ENCODE measurements around the gene FXYD1.
A peak's percentile ranks its signal among the peaks of the same experiment; 100 is the strongest.
"Not testable (repeated sequence)": the region's sequence is repeated elsewhere in the genome, so short reads cannot be mapped to it uniquely, and the experiment has no call there.

Gene FXYD1

DNA sequence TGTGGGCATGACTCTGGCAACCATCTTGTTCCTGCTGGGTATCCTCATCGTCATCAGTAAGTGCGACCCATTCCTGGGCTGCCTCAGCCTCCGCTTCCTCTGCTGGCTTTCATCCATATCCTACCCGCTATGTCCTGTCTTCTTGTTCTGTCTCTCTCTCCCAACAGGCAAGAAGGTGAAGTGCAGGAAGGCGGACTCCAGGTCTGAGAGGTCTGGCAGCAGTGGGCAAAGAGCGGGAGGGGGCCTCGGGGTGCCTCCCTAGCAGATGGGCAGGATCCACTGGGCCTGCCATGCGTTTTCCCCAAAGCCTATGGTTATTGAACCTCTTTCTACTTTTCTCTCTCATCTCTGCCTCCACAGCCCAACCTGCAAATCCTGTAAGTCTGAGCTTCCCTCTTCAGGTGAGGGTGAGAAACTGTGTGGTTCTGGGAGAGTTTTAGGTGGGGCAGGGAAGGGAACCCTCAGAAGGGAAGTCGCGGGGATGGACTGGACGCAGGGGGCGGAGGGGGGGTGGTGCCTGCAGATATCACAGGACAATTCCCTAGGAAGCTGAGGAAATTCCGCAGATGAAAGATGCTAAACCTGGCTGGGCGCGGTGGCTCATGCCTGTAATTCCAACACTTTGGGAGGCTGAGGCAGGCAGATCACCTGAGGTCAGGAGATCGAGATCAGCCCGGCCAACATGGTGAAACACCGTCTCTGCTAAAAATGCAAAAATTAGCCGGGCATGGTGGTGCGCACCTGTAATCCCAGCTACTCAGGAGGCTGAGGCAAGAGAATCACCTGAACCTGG, 12.8 kb downstream of the FXYD1 start:
- H3K27me3 ChIP-seq (ENCODE audit: control insufficient read depth in 1 of 2, insufficient read depth in 2 of 2, low read length in 2 of 2): peaks cover 2 to 36% of the 10 kb centered on the region in 2 donors
- H3K9ac ChIP-seq (ENCODE audit: low read length): no peak overlapping the region

DNA sequence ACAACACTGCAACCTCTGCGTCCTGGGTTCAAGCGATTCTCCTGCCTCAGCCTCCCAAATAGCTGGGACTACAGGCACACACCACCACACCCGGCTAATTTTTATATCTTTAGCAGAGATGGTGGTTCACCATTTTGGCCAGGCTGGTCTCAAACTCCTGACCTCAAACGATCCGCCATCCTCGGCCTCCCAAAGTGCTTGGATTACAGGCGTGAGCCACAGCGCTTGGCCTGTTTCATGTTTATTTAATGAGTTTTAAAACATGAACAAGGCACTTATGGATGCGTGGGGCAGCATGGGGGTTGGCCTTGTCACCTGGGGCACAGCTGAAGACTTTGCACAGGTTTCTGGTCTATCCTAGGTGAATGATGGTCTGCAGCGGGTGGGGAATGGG, 14.5 kb downstream of the FXYD1 start:
- not testable (repeated sequence) for H3K9me3 ChIP-seq (ENCODE audit: low read length); H3K4me1 ChIP-seq (ENCODE audit: insufficient read depth, low read length); H3K36me3 ChIP-seq (ENCODE audit: insufficient read depth, low read length); H3K9ac ChIP-seq (ENCODE audit: low read length); H3K4me3 ChIP-seq (ENCODE audit: low read depth in 1 of 2, low read length in 2 of 2); H3K27ac ChIP-seq (ENCODE audit: low read depth, low read length)
- peaks cover 4 to 40% of the 10 kb centered on the region in 2 donors for H3K27me3 ChIP-seq (ENCODE audit: control insufficient read depth in 1 of 2, insufficient read depth in 2 of 2, low read length in 2 of 2)

More for the DNA sequence above, 12.8 kb downstream of the FXYD1 start:
- no peak overlapping the region for H3K4me3 ChIP-seq (ENCODE audit: low read depth in 1 of 2, low read length in 2 of 2)
- no peak overlapping the region for H3K27ac ChIP-seq (ENCODE audit: low read depth, low read length)
- no peaks in the 10 kb centered on the region for H3K4me1 ChIP-seq (ENCODE audit: insufficient read depth, low read length)
- no peaks in the 10 kb centered on the region for H3K9me3 ChIP-seq (ENCODE audit: low read length)
- H3K36me3 ChIP-seq (ENCODE audit: insufficient read depth, low read length): no peaks in the 10 kb centered on the region

- Histone ChIP-seq H3K4me3 (ENCODE audit: low read depth in 1 of 2, low read length in 2 of 2) (peak overlapping the region; percentile 18 to 59), H3K27ac (ENCODE audit: low read depth, low read length) (no peak overlapping the region), H3K9ac (ENCODE audit: low read length) (no peak overlapping the region), H3K27me3 (ENCODE audit: control insufficient read depth in 1 of 2, insufficient read depth in 2 of 2, low read length in 2 of 2) (peaks cover 4 to 40% of the 10 kb centered on the region in 2 donors), H3K36me3 (ENCODE audit: insufficient read depth, low read length) (peaks cover 6% of the 10 kb centered on the region), H3K9me3 (ENCODE audit: low read length) (no peaks in the 10 kb centered on the region), H3K4me1 (ENCODE audit: insufficient read depth, low read length) (no peaks in the 10 kb centered on the region)
Measured at GRCh38 chr19:35153701-35154524, 15.3 kb downstream of the FXYD1 start.

GRCh38 chr19:35154525-35155406, 16.1 kb downstream of the FXYD1 start, which contains the start of gene FXYD5:
FXYD5 (plus strand) TSS chr19:35154735; CDS start chr19:35155551, 816 bp downstream.
- peaks cover 4 to 40% of the 10 kb centered on the region in 2 donors for H3K27me3 ChIP-seq (ENCODE audit: control insufficient read depth in 1 of 2, insufficient read depth in 2 of 2, low read length in 2 of 2)
- H3K4me1 ChIP-seq (ENCODE audit: insufficient read depth, low read length): no peaks in the 10 kb centered on the region
- H3K9me3 ChIP-seq (ENCODE audit: low read length): no peaks in the 10 kb centered on the region
- peak within 1 kb of the TSS; percentile 1 for H3K27ac ChIP-seq (ENCODE audit: low read depth, low read length)
- no peak within 1 kb of the TSS for H3K9ac ChIP-seq (ENCODE audit: low read length)
- H3K4me3 ChIP-seq (ENCODE audit: low read depth in 1 of 2, low read length in 2 of 2): peak within 1 kb of the TSS; percentile 53 to 59
- H3K36me3 ChIP-seq (ENCODE audit: insufficient read depth, low read length): peaks cover 6% of the 10 kb centered on the region

DNA sequence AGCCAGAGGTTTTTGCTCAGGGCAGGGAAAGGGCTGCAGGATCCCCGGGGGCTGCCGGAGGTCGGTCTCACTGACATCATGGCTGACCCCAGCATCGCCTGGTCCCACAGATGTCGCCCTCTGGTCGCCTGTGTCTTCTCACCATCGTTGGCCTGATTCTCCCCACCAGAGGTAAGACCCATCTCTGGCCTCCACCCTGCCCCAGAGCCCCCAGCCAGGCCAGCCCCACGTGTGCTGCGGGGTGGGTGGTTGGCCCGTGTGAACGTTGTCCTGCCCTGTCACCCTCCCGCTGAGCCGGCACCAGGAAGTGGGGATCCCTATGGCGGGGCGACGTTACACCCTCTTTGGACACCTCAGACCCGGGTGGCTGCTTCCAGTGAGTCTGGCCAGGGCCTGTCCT, 16.8 kb downstream of the FXYD1 start:
- peak overlapping the region; percentile 53 to 59 for H3K4me3 ChIP-seq (ENCODE audit: low read depth in 1 of 2, low read length in 2 of 2)
- no peak overlapping the region for H3K27ac ChIP-seq (ENCODE audit: low read depth, low read length)
- no peak overlapping the region for H3K9ac ChIP-seq (ENCODE audit: low read length)
- H3K4me1 ChIP-seq (ENCODE audit: insufficient read depth, low read length): no peaks in the 10 kb centered on the region
- H3K36me3 ChIP-seq (ENCODE audit: insufficient read depth, low read length): peaks cover 6% of the 10 kb centered on the region
- no peaks in the 10 kb centered on the region for H3K9me3 ChIP-seq (ENCODE audit: low read length)
- peaks cover 4 to 40% of the 10 kb centered on the region in 2 donors for H3K27me3 ChIP-seq (ENCODE audit: control insufficient read depth in 1 of 2, insufficient read depth in 2 of 2, low read length in 2 of 2)

DNA sequence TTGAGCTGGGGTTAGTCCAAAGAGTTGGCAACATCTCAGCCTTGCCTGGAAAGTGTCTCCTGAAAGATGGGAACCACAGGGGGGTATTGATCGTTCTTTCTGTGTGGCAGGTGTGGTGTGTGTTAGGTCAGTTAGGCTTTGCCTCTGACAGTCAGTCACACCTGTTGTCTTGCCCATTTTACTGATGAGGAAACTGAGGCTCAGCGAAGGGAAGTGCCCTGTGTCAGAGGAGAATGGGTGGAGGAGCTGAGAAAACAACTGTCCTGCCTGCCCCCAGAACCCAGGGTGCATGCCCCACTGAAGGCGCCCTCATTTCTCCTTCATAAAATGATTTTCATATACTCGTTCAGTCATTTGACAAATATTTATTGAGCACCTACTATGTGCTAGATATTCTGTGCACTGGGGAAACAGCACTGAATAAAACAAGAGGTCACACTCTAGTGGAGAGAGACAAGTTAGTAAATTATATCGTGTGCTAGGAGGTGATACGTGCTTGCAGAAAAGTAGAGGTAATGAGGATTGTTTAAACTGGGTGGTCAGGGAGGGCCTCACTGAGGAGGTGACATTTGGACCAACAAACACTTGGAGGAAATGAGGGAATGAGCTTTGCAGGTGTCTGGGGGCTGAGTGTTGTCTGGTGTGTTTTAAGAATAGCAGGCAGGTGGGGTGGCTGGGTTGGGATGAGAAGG, 17.5 kb downstream of the FXYD1 start:
- no peaks in the 10 kb centered on the region for H3K4me1 ChIP-seq (ENCODE audit: insufficient read depth, low read length)
- peak overlapping the region in 1 of 2 donors; percentile 59 for H3K4me3 ChIP-seq (ENCODE audit: low read depth in 1 of 2, low read length in 2 of 2)
- H3K27ac ChIP-seq (ENCODE audit: low read depth, low read length): no peak overlapping the region
- no peaks in the 10 kb centered on the region for H3K9me3 ChIP-seq (ENCODE audit: low read length)
- H3K9ac ChIP-seq (ENCODE audit: low read length): no peak overlapping the region
- H3K27me3 ChIP-seq (ENCODE audit: control insufficient read depth in 1 of 2, insufficient read depth in 2 of 2, low read length in 2 of 2): peaks cover 4 to 39% of the 10 kb centered on the region in 2 donors
- H3K36me3 ChIP-seq (ENCODE audit: insufficient read depth, low read length): peaks cover 6% of the 10 kb centered on the region

DNA sequence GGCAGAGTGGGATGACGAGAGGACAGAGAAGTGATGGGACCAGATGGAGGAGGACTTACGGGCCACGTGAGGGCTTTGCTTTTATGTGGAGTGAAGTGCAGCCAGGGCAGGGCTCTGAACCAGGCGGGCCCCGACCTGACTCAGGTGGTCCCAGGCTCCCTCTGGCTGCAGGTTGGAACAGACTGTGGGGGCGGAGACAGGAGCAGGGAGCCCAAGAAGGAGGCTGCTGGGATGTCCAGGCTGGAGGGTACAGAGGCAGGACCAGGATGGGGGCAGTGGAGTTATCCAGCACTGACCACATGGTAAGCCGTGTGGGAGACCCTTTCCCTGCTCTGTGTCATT, 18.0 kb downstream of the FXYD1 start:
- Histone ChIP-seq H3K9me3 (ENCODE audit: low read length) (no peaks in the 10 kb centered on the region), H3K27me3 (ENCODE audit: control insufficient read depth in 1 of 2, insufficient read depth in 2 of 2, low read length in 2 of 2) (peaks cover 4 to 34% of the 10 kb centered on the region in 2 donors), H3K27ac (ENCODE audit: low read depth, low read length) (no peak overlapping the region), H3K4me3 (ENCODE audit: low read depth in 1 of 2, low read length in 2 of 2) (no peak overlapping the region), H3K36me3 (ENCODE audit: insufficient read depth, low read length) (peaks cover 6% of the 10 kb centered on the region), H3K9ac (ENCODE audit: low read length) (no peak overlapping the region), H3K4me1 (ENCODE audit: insufficient read depth, low read length) (no peaks in the 10 kb centered on the region)

DNA sequence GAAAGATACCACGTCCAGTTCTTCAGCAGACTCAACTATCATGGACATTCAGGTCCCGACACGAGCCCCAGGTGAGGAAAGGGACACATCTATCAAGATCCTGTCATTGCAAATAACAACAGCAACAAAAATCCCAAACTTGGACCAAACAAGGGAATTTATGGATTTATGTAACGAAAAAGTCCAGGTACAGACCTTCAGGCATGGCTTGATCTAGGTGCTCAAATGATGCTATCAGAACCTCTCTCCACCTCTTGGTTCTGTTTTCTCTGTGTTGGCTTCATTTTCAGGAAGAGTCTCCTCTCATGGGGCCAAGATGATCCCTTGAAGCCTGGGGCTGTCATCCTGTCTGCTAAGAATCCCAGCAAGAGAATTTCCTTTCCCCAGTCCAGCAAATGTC, 18.8 kb downstream of the FXYD1 start:
- Histone ChIP-seq H3K27ac (ENCODE audit: low read depth, low read length) (no peak overlapping the region), H3K9me3 (ENCODE audit: low read length) (no peaks in the 10 kb centered on the region), H3K36me3 (ENCODE audit: insufficient read depth, low read length) (peaks cover 6% of the 10 kb centered on the region), H3K4me1 (ENCODE audit: insufficient read depth, low read length) (no peaks in the 10 kb centered on the region), H3K4me3 (ENCODE audit: low read depth in 1 of 2, low read length in 2 of 2) (no peak overlapping the region), H3K9ac (ENCODE audit: low read length) (no peak overlapping the region), H3K27me3 (ENCODE audit: control insufficient read depth in 1 of 2, insufficient read depth in 2 of 2, low read length in 2 of 2) (peaks cover 4 to 34% of the 10 kb centered on the region in 2 donors)

- Histone ChIP-seq H3K9ac (ENCODE audit: low read length) (no peak overlapping the region), H3K27ac (ENCODE audit: low read depth, low read length) (no peak overlapping the region), H3K36me3 (ENCODE audit: insufficient read depth, low read length) (peaks cover 17% of the 10 kb centered on the region), H3K4me1 (ENCODE audit: insufficient read depth, low read length) (no peaks in the 10 kb centered on the region), H3K27me3 (ENCODE audit: control insufficient read depth in 1 of 2, insufficient read depth in 2 of 2, low read length in 2 of 2) (peaks cover 4 to 17% of the 10 kb centered on the region in 2 donors), H3K9me3 (ENCODE audit: low read length) (peaks cover 3% of the 10 kb centered on the region), H3K4me3 (ENCODE audit: low read depth in 1 of 2, low read length in 2 of 2) (no peak overlapping the region)
Measured at GRCh38 chr19:35159606-35160005, 21.0 kb downstream of the FXYD1 start.

- Histone ChIP-seq H3K4me3 (ENCODE audit: low read depth in 1 of 2, low read length in 2 of 2) (no peak overlapping the region), H3K27ac (ENCODE audit: low read depth, low read length) (no peak overlapping the region), H3K27me3 (ENCODE audit: control insufficient read depth in 1 of 2, insufficient read depth in 2 of 2, low read length in 2 of 2) (peaks cover 4 to 5% of the 10 kb centered on the region in 2 donors), H3K4me1 (ENCODE audit: insufficient read depth, low read length) (no peaks in the 10 kb centered on the region), H3K9me3 (ENCODE audit: low read length) (peaks cover 3% of the 10 kb centered on the region), H3K9ac (ENCODE audit: low read length) (no peak overlapping the region), H3K36me3 (ENCODE audit: insufficient read depth, low read length) (peaks cover 17% of the 10 kb centered on the region)
Measured at GRCh38 chr19:35160629-35161433, 22.2 kb downstream of the FXYD1 start.
